HL-60/S4 treated with retinoic acid at 250 ng/mL for 4 days and 3 days (cell line): Measurements from ENCODE around the gene TSSK6.

Experiments
- in situ Hi-C: fragments of 300-500 bp; cut with MboI; formaldehyde crosslinking; loops from 2 replicates; pipeline ENCODE4 v1.7.0; 2022; ENCODE audit warnings: low sequenced_read_pairs

The TSSK6 gene

GRCh38 chr19:19514881-19515641, at the start of gene TSSK6:
TSSK6 (minus strand) TSS chr19:19515548; CDS start chr19:19515427, 121 bp downstream.
- in situ Hi-C loops = no loop called here

GRCh38 chr19:19563348-19563848, 48.0 kb upstream of the TSSK6 start:
- in situ Hi-C loops = no loop called here

GRCh38 chr19:19562665-19563347, 47.5 kb upstream of the TSSK6 start:
- in situ Hi-C loops = no loop called here

GRCh38 chr19:19561946-19562664, 46.8 kb upstream of the TSSK6 start:
- in situ Hi-C loops = no loop called here

DNA sequence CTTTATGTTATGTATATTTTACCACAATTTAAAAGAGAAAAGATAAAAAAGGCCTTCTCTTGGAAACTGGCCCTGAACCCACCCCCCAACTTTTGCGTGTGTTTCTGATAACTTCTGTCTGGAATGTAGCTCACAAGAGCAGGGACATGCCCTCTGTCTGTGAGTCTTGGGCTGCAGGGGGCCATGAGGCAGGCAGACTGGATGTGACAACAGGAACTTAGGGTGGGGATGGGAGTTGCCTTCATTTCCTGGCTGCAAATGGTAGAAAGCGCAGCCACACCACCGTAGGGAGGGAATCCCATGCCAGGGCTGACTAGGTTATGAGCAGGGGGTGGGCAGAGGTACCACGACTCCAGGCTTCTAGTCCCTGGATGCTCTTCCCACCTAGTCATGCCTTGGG, 44.6 kb upstream of the TSSK6 start:
- in situ Hi-C loops = no loop called here

- in situ Hi-C loops = no loop called here
These were observed 43.3 kb upstream of the TSSK6 start for GRCh38 chr19:19558636-19559035.

DNA sequence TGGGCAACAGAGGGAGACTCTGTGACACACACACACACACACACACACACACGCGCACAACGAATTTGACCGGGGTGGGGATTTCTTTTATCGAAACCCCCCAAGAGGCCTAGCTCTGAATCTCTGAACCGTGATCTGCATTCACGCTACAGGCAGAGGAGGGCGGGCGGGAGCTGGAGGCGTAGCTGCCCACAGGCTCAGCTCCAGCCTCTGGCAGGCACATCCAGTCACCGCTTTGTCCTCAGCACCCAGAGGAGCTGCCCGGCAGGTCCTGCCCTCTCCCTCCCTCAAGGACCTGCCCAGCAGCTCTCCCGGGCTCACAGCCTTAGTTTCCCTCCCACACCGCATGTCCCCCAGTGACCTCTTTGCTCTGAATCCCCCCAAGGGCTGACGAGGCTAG, 42.7 kb upstream of the TSSK6 start:
- in situ Hi-C loops = no loop called here

- in situ Hi-C loops = no loop called here
These were observed 39.0 kb upstream of the TSSK6 start for GRCh38 chr19:19554074-19555023.

DNA sequence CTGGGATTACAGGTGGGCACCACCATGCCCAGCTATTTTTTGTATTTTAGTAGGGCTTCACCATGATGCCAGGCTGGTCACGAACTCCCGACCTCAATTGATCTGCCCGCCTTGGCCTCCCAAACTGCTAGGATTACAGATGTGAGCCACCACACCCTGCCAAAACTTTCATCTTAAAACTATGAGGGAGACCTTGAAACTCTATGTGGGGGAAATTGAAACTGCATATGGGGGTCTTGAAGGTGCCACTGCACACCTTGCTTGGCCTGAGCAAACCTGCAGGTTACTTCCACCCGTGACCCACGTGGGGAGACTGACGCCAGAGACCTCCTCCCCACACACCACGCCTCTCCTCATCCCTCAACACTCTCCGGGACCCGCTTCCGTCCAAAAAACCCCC, 38.3 kb upstream of the TSSK6 start:
- in situ Hi-C loops = no loop called here

GRCh38 chr19:19552798-19553197, 37.5 kb upstream of the TSSK6 start:
- in situ Hi-C loops = no loop called here

DNA sequence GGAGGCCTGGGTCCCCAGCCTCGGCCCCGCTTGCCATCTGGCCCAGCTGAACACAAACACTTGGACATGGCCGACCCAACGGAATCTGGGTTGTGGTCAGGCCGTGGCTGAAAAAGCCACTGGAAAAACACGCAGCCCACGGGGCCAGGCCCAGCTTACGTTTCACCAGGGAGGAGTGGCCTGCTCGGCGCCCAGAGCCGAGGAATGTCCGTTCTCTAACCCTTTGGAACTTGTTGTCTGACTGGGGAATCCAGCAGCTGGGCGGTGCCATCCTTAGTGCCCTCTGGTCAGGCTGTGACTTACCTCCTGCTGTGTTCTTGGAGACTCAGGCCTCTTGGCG, 36.5 kb upstream of the TSSK6 start:
- in situ Hi-C loops = no loop called here

DNA sequence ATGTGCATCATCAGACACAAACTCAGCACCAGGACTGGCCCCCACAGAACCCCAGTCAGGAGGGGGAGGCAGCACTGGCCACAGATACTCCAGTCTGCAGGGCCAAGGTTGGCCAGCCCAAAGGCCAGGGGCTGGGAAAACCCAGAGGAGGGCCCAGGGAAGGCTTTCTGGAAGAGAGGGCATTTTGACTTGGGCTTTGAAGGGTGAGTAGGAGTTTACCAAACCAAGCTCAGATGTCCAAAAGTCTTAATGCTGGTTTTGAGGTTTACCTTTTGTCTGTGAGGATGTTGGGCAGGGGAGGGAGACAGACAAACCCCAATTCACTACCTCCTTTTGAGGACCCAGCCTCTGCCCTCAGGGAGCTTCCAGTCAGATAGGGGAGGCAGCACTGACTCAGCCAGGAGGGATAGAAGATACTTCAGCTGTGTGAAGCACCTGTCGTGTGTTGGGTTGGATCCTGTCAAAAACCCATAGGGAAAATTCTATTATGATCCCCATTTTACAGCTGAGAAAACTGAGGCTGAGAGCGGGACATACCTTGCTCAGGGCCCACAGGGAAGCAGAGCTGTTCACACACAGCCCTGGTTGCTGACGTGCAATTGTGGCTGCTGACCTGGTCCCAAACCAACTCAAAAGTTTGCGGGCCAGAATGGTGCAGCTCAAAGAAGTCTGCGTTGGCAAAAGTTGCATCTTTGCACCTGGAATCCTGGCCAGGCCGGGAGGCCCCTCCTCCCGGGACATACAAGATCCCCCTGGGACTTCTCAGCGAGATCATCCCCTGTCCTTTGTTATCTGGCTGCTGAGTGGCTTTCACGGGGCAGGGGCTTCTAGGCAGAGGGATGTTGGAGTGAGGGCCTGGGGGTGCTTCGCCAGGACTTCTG, 35.9 kb upstream of the TSSK6 start:
- in situ Hi-C loops = no loop called here

DNA sequence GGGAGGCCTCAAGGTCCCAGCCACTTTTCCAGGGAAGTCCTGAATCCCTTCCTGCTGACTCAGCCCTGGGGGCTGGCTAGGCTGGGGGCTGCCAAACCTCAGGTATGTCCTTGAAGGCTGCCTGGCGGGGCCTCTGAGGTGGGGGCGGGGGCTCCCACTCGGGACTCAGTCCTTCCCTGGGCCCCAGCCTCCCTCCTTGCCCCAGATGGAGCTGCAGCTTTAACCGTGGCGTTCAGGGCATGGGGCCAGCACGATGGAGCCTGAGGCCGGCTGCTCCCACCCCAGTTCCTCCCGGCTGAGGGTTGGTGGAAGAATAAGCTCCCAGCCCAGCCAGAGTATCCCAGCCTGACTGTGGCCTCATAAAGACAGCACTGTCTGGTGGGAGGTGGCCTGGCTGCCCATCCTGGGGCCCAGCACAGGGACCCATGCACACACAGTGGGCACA, 35.2 kb upstream of the TSSK6 start:
- in situ Hi-C loops = no loop called here

- in situ Hi-C loops = loop anchor here (10.0 to 25.0 kb wide), 2 partner anchors 95 to 737 kb away; partner anchors contain the start of gene GMIP
These were observed 34.6 kb upstream of the TSSK6 start for GRCh38 chr19:19549804-19550464.

- in situ Hi-C loops = loop anchor here (10.0 to 25.0 kb wide), 2 partner anchors 96 to 738 kb away; partner anchors contain the start of gene GMIP
These were observed 33.8 kb upstream of the TSSK6 start for GRCh38 chr19:19548915-19549759.

DNA sequence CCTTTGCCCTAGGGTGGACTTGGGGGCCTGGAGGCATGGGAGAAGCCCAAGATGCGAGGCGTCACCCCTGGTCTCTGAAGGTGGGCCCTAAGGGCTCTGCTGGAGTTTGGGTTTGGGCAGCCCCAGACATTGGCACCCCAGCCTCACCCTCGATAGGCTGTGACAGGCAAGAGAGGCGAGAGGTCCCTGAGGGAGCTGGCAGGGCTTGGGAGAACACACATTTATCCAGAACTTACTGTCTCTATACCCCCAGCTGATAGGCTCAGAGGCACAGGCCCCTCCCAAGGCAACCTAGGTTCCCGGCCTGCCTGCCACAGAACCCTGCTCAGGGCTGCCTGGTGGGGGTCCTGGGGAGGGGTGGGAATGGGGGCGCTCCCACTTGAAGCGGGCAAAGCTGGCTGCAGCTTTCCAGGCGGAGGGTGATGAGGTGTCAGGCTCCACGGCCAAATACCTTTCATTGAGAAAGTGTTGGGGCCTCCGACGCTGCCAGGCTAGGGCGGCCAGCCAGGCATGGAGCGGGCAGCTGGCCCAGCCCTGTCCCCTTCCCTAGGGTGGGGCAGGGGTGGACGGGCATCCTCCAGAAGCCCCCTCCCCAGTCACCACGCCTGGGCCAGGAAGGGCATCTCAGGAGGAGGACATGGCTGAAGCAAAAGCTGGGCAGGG, 32.5 kb upstream of the TSSK6 start:
- in situ Hi-C loops = loop anchor here (10.0 to 25.0 kb wide), 2 partner anchors 97 to 739 kb away; partner anchors contain the start of gene GMIP

GRCh38 chr19:19546751-19547162, 31.4 kb upstream of the TSSK6 start:
- in situ Hi-C loops = loop anchor here (10.0 to 25.0 kb wide), 2 partner anchors 98 to 741 kb away; partner anchors contain the start of gene GMIP
